ENCODE results near the gene CSDE1.

DNA sequence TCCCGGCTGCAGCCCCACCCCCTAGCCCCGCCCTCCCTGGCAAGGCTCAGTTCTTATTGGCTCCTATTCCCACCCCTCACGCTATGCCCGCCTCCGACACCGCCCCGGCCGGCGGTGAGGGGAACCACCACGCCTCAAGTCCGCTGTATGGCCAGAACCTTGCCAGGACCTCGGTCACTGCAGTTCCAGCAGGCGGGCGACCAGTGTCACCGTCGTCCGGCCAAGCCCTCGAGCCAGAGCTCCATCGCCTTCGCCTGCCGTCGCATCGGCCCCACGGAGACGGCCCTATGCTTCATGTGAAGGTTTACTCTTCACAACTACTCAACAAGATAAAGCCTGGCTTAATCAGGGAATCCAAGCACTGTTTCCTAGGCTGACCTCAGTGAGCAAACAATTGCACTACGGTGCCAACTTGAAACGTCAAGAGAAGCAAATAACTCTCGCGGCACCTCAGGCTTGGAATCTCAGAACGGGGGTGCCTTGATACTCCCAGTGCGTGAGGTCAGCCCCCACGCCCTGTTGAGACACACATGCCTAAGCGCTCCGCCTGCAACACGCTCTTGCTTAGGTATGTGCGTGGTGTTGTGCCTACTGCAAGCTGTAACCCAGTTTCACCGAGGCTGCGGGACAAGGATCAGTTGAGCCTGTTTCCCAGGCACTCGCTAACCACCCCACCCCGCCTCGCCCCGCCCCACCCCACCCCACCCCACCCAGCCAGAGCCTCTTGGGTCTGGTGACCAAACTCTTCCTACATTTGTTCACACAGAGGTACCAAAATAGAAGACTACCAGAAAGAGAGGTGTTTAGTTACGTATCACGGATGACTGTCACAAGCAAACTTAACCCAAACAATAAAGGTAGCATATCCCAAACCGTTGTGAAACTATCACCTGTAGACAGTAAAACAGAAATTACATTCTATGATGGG, 87.4 kb downstream of the CSDE1 start:
- TF ChIP-seq, protein P1, sequence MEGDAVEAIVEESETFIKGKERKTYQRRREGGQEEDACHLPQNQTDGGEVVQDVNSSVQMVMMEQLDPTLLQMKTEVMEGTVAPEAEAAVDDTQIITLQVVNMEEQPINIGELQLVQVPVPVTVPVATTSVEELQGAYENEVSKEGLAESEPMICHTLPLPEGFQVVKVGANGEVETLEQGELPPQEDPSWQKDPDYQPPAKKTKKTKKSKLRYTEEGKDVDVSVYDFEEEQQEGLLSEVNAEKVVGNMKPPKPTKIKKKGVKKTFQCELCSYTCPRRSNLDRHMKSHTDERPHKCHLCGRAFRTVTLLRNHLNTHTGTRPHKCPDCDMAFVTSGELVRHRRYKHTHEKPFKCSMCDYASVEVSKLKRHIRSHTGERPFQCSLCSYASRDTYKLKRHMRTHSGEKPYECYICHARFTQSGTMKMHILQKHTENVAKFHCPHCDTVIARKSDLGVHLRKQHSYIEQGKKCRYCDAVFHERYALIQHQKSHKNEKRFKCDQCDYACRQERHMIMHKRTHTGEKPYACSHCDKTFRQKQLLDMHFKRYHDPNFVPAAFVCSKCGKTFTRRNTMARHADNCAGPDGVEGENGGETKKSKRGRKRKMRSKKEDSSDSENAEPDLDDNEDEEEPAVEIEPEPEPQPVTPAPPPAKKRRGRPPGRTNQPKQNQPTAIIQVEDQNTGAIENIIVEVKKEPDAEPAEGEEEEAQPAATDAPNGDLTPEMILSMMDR (IDR thresholded peaks at IDR 0.05), result no peak
- TF ChIP-seq POLR2A (IDR thresholded peaks at IDR 0.05), result no peak

Measured in lower leg skin (tissue), 3 donors.